ENCODE data around the gene SYT13.

DNA sequence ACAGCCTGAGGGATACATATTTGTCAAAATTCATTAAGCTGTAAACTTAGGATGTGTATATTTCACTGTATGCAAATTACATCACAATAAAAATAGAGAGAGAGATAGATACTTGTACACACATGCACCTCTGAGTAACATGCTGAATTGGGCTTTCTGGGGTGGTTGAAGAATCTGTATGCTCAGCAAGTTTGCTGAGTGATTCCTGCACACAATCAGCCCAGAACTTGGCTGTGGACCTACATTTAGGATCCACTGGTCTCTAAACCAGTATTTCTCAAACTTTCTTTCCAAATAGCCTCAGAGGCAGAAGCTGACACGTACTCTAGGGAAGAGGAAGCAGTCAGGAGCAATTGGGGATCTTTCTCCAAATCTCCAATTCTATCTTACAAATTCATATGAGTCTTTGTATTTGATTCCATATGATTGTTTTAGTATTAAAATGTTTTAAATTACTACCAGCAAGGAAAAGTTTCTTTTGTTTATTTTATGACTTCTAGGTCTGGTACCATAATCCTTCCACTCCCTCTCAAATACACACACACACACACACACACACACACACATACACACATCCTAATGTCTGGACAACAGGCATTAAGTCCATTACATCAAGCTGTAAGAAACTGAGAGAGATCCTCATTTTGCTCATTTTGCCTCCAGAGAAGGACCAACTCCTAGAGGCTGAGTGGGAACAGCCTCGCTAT lies 20.0 kb downstream of the SYT13 start:
- no peak for TF ChIP-seq POLR2A (IDR thresholded peaks at IDR 0.05)
- TF ChIP-seq, protein P1, sequence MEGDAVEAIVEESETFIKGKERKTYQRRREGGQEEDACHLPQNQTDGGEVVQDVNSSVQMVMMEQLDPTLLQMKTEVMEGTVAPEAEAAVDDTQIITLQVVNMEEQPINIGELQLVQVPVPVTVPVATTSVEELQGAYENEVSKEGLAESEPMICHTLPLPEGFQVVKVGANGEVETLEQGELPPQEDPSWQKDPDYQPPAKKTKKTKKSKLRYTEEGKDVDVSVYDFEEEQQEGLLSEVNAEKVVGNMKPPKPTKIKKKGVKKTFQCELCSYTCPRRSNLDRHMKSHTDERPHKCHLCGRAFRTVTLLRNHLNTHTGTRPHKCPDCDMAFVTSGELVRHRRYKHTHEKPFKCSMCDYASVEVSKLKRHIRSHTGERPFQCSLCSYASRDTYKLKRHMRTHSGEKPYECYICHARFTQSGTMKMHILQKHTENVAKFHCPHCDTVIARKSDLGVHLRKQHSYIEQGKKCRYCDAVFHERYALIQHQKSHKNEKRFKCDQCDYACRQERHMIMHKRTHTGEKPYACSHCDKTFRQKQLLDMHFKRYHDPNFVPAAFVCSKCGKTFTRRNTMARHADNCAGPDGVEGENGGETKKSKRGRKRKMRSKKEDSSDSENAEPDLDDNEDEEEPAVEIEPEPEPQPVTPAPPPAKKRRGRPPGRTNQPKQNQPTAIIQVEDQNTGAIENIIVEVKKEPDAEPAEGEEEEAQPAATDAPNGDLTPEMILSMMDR (IDR thresholded peaks at IDR 0.05): no peak

All from upper lobe of left lung (tissue), 4 donors.